ENCODE data around the gene MAU2. TPM values are rescaled to one million over a fixed set of nuclear protein-coding genes. Genes with fewer than 3 reads are reported as not detected.

MAU2 gene
- total RNA-seq, 2 donors from 2014 or later: 64.1 to 64.3 TPM

- H3K9ac ChIP-seq (ENCODE audit: extremely low read depth, low read length, poor library complexity, severe bottlenecking): no peak overlapping the region
Observed at GRCh38 chr19:19355606-19356139, 35.0 kb downstream of the MAU2 start.

GRCh38 chr19:19356500-19356899 lies 35.9 kb downstream of the MAU2 start:
- Mint-ChIP-seq H3K4me3 (no peak overlapping the region), H3K36me3 (ENCODE audit: low read depth) (peaks cover 40% of the 10 kb centered on the region), H3K27me3 (ENCODE audit: insufficient read depth) (no peaks in the 10 kb centered on the region), H3K4me1 (no peaks in the 10 kb centered on the region), H3K9me3 (no peaks in the 10 kb centered on the region), H3K27ac (no peak overlapping the region)
- Histone ChIP-seq H3K9me3 (ENCODE audit: control insufficient read depth, low read length) (no peaks in the 10 kb centered on the region), H3K9ac (ENCODE audit: extremely low read depth, low read length, poor library complexity, severe bottlenecking) (no peak overlapping the region), H3K27me3 (ENCODE audit: control insufficient read depth, insufficient read depth, low read length, poor library complexity, severe bottlenecking) (no peaks in the 10 kb centered on the region), H3K4me1 (ENCODE audit: control insufficient read depth, insufficient read depth, low read length) (no peaks in the 10 kb centered on the region), H3K4me3 (ENCODE audit: low read length) (no peak overlapping the region), H3K27ac (ENCODE audit: low read depth, low read length) (no peak overlapping the region), H3K36me3 (ENCODE audit: control insufficient read depth, insufficient read depth, low read length) (peaks cover 37% of the 10 kb centered on the region)
- WGBS, 2 experiments (ENCODE audit: insufficient coverage in 1 of 2, insufficient read length in 1 of 2): 92 to 96% methylated on average over 5 to 11 of the region's 11 CpGs
- no peak for DNase-seq
- no peak for TF ChIP-seq CTCF (conservative IDR thresholded peaks at IDR 0.05)

More at GRCh38 chr19:19355606-19356139, 35.0 kb downstream of the MAU2 start:
- Mint-ChIP-seq H3K27ac (no peak overlapping the region), H3K9me3 (no peaks in the 10 kb centered on the region), H3K4me3 (no peak overlapping the region), H3K4me1 (no peaks in the 10 kb centered on the region), H3K36me3 (ENCODE audit: low read depth) (peaks cover 40% of the 10 kb centered on the region), H3K27me3 (ENCODE audit: insufficient read depth) (no peaks in the 10 kb centered on the region)
- DNase-seq: no peak
- Histone ChIP-seq H3K27me3 (ENCODE audit: control insufficient read depth, insufficient read depth, low read length, poor library complexity, severe bottlenecking) (no peaks in the 10 kb centered on the region), H3K4me1 (ENCODE audit: control insufficient read depth, insufficient read depth, low read length) (no peaks in the 10 kb centered on the region), H3K36me3 (ENCODE audit: control insufficient read depth, insufficient read depth, low read length) (peaks cover 43% of the 10 kb centered on the region), H3K4me3 (ENCODE audit: low read length) (no peak overlapping the region), H3K9me3 (ENCODE audit: control insufficient read depth, low read length) (no peaks in the 10 kb centered on the region), H3K27ac (ENCODE audit: low read depth, low read length) (no peak overlapping the region)
- no peak for TF ChIP-seq CTCF (conservative IDR thresholded peaks at IDR 0.05)
- WGBS, 2 experiments (ENCODE audit: insufficient coverage in 1 of 2, insufficient read length in 1 of 2): 94 to 95% methylated on average over 14 to 18 of the region's 18 CpGs

- WGBS, 2 experiments (ENCODE audit: insufficient coverage in 1 of 2, insufficient read length in 1 of 2): 90 to 96% methylated on average over 3 to 13 of the region's 13 CpGs
- Histone ChIP-seq H3K4me1 (ENCODE audit: control insufficient read depth, insufficient read depth, low read length) (no peaks in the 10 kb centered on the region), H3K9ac (ENCODE audit: extremely low read depth, low read length, poor library complexity, severe bottlenecking) (no peak overlapping the region), H3K9me3 (ENCODE audit: control insufficient read depth, low read length) (no peaks in the 10 kb centered on the region), H3K27ac (ENCODE audit: low read depth, low read length) (no peak overlapping the region), H3K4me3 (ENCODE audit: low read length) (no peak overlapping the region), H3K36me3 (ENCODE audit: control insufficient read depth, insufficient read depth, low read length) (peaks cover 33% of the 10 kb centered on the region), H3K27me3 (ENCODE audit: control insufficient read depth, insufficient read depth, low read length, poor library complexity, severe bottlenecking) (no peaks in the 10 kb centered on the region)
- no peak for TF ChIP-seq CTCF (conservative IDR thresholded peaks at IDR 0.05)
- Mint-ChIP-seq H3K27me3 (ENCODE audit: insufficient read depth) (no peaks in the 10 kb centered on the region), H3K9me3 (no peaks in the 10 kb centered on the region), H3K27ac (no peak overlapping the region), H3K4me3 (no peak overlapping the region), H3K4me1 (no peaks in the 10 kb centered on the region), H3K36me3 (ENCODE audit: low read depth) (peaks cover 38% of the 10 kb centered on the region)
- peak; percentile 44 for DNase-seq
Observed at GRCh38 chr19:19356901-19357566, 36.4 kb downstream of the MAU2 start.
